Measurements from ENCODE around the gene POGZ. TPM values are rescaled to one million over a fixed set of nuclear protein-coding genes. Genes with fewer than 3 reads are reported as not detected.
"Not testable (repeated sequence)": the region's sequence is repeated elsewhere in the genome, so short reads cannot be mapped to it uniquely, and the experiment has no call there.

The POGZ gene
- total RNA-seq, 1 donor from 2014 or later, result 105 TPM

GRCh38 chr1:151436985-151437384, 22.3 kb downstream of the POGZ start:
- Mint-ChIP-seq H3K4me3 (ENCODE audit: unreplicated experiment) (no peak overlapping the region), H3K27me3 (ENCODE audit: unreplicated experiment) (no peaks in the 10 kb centered on the region), H3K27ac (ENCODE audit: unreplicated experiment) (no peak overlapping the region), H3K36me3 (ENCODE audit: unreplicated experiment) (peaks cover 2% of the 10 kb centered on the region), H3K9me3 (ENCODE audit: unreplicated experiment) (no peaks in the 10 kb centered on the region), H3K4me1 (ENCODE audit: unreplicated experiment) (peaks cover 14% of the 10 kb centered on the region)
- TF ChIP-seq, protein P1, sequence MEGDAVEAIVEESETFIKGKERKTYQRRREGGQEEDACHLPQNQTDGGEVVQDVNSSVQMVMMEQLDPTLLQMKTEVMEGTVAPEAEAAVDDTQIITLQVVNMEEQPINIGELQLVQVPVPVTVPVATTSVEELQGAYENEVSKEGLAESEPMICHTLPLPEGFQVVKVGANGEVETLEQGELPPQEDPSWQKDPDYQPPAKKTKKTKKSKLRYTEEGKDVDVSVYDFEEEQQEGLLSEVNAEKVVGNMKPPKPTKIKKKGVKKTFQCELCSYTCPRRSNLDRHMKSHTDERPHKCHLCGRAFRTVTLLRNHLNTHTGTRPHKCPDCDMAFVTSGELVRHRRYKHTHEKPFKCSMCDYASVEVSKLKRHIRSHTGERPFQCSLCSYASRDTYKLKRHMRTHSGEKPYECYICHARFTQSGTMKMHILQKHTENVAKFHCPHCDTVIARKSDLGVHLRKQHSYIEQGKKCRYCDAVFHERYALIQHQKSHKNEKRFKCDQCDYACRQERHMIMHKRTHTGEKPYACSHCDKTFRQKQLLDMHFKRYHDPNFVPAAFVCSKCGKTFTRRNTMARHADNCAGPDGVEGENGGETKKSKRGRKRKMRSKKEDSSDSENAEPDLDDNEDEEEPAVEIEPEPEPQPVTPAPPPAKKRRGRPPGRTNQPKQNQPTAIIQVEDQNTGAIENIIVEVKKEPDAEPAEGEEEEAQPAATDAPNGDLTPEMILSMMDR (IDR thresholded peaks at IDR 0.05), result no peak
- no peak for DNase-seq (ENCODE audit: extremely low spot score, unreplicated experiment)

- Mint-ChIP-seq H3K9me3 (ENCODE audit: unreplicated experiment) (no peaks in the 10 kb centered on the region), H3K36me3 (ENCODE audit: unreplicated experiment) (peaks cover 2% of the 10 kb centered on the region), H3K4me1 (ENCODE audit: unreplicated experiment) (peaks cover 9% of the 10 kb centered on the region), H3K27me3 (ENCODE audit: unreplicated experiment) (no peaks in the 10 kb centered on the region), H3K4me3 (ENCODE audit: unreplicated experiment) (no peak overlapping the region), H3K27ac (ENCODE audit: unreplicated experiment) (no peak overlapping the region)
- no peak for DNase-seq (ENCODE audit: extremely low spot score, unreplicated experiment)
- TF ChIP-seq, protein P1 (IDR thresholded peaks at IDR 0.05), result no peak
Observed at GRCh38 chr1:151435174-151435573, 24.1 kb downstream of the POGZ start.

DNA sequence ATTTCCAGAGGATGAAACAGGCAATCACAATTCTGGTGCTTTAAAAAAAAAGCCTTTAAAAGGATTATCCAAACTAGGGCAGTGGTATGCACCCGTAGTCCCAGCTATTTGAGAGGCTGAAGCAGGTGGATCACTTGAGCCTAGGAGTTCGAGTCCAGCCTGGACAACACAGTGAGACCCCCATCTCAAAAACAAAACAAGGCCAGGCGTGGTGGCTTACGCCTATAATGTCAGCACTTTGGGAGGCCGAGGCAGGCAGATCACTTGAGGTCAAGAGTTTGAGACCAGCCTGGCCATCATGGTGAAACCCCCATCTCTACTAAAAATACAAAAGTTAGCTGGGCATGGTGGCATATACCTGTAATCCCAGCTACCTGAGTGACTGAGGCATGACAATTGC, 25.5 kb downstream of the POGZ start:
- not testable (repeated sequence) for H3K27ac Mint-ChIP-seq (ENCODE audit: unreplicated experiment); H3K4me3 Mint-ChIP-seq (ENCODE audit: unreplicated experiment); H3K9me3 Mint-ChIP-seq (ENCODE audit: unreplicated experiment); H3K27me3 Mint-ChIP-seq (ENCODE audit: unreplicated experiment); DNase-seq (ENCODE audit: extremely low spot score, unreplicated experiment); H3K4me1 Mint-ChIP-seq (ENCODE audit: unreplicated experiment)
- H3K36me3 Mint-ChIP-seq (ENCODE audit: unreplicated experiment), result peaks cover 11% of the 10 kb centered on the region

- TF ChIP-seq, protein P1 (IDR thresholded peaks at IDR 0.05), result no peak
- Mint-ChIP-seq H3K4me1 (ENCODE audit: unreplicated experiment) (no peaks in the 10 kb centered on the region), H3K27ac (ENCODE audit: unreplicated experiment) (no peak overlapping the region), H3K27me3 (ENCODE audit: unreplicated experiment) (no peaks in the 10 kb centered on the region), H3K36me3 (ENCODE audit: unreplicated experiment) (peaks cover 57% of the 10 kb centered on the region), H3K9me3 (ENCODE audit: unreplicated experiment) (no peaks in the 10 kb centered on the region), H3K4me3 (ENCODE audit: unreplicated experiment) (no peak overlapping the region)
- no peak for DNase-seq (ENCODE audit: extremely low spot score, unreplicated experiment)
Observed at GRCh38 chr1:151428068-151428467, 31.2 kb downstream of the POGZ start.

DNA sequence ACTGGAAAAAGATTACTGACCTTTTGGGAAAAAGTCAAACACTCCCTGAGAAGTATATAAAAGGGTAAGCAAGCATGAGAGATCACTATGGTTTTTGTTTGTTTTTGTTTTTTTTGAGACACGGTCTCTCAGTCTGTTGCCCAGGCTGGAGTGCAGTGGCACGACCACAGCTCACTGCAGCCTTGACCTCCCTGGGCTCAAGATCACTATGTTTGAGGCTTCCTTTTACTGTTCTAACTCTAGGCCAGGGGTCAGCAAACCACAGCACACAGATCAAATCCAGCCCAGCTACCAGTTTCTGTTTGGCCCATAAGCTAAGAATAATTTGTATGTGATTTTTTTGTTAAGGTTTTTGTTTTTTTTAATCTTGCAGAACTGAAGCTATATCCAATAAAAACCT, 34.2 kb downstream of the POGZ start:
- Mint-ChIP-seq H3K4me3 (ENCODE audit: unreplicated experiment) (no peak overlapping the region), H3K4me1 (ENCODE audit: unreplicated experiment) (no peaks in the 10 kb centered on the region), H3K27me3 (ENCODE audit: unreplicated experiment) (no peaks in the 10 kb centered on the region), H3K27ac (ENCODE audit: unreplicated experiment) (peak overlapping the region; percentile 14), H3K36me3 (ENCODE audit: unreplicated experiment) (peaks cover 72% of the 10 kb centered on the region), H3K9me3 (ENCODE audit: unreplicated experiment) (no peaks in the 10 kb centered on the region)
- TF ChIP-seq, protein P1 (IDR thresholded peaks at IDR 0.05), result no peak
- no peak for DNase-seq (ENCODE audit: extremely low spot score, unreplicated experiment)

GRCh38 chr1:151419819-151420218, 39.5 kb downstream of the POGZ start:
- H3K27ac Mint-ChIP-seq (ENCODE audit: unreplicated experiment), result no peak overlapping the region
- H3K4me1 Mint-ChIP-seq (ENCODE audit: unreplicated experiment), result no peaks in the 10 kb centered on the region

More at GRCh38 chr1:151419819-151420218, 39.5 kb downstream of the POGZ start:
- no peaks in the 10 kb centered on the region for H3K9me3 Mint-ChIP-seq (ENCODE audit: unreplicated experiment)
- no peak for DNase-seq (ENCODE audit: extremely low spot score, unreplicated experiment)
- H3K36me3 Mint-ChIP-seq (ENCODE audit: unreplicated experiment), result peaks cover 54% of the 10 kb centered on the region
- H3K27me3 Mint-ChIP-seq (ENCODE audit: unreplicated experiment), result no peaks in the 10 kb centered on the region
- TF ChIP-seq, protein P1 (IDR thresholded peaks at IDR 0.05), result no peak
- H3K4me3 Mint-ChIP-seq (ENCODE audit: unreplicated experiment), result no peak overlapping the region

Measured in osteocyte (in vitro differentiated cells).